ENCODE results near the gene ATXN1.
"Not testable (repeated sequence)": the region's sequence is repeated elsewhere in the genome, so short reads cannot be mapped to it uniquely, and the experiment has no call there.

DNA sequence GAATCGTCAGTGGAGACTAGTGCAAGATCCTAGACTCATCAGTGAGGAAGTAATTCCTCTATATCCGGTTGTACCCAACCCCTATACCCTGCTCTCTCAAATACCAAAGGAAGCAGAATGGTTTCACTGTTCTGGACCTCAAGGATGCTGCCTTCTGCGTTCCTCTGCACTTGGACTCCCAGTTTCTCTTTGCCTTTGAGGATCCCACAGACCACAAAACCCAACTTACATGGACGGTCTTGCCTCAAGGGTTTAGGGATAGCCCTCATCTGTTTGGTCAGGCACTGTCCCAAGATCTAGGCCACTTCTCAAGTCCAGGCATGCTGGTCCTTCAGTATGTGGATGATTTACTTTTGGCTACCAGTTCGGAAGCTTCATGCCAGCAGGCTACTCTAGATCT is 301.8 kb downstream of the ATXN1 start:
- not testable (repeated sequence) for TF ChIP-seq EZH2 (IDR thresholded peaks at IDR 0.05; ENCODE audit: low read length, unreplicated experiment); CTCF (conservative IDR thresholded peaks at IDR 0.05; ENCODE audit: low read depth, low read length); EZH2phosphoT487 (IDR thresholded peaks at IDR 0.05; ENCODE audit: borderline replicate concordance, low read length)

Measured in PC-3 (cell line).